GM12891 (cell line): ENCODE measurements around the gene RPN1.

ENCODE experiments used
- DNase-seq: peaks from one replicate; pipeline ENCODE4 v3.0.0; 2011; ENCODE audit warnings: low spot score; ENCODE audit not compliant: insufficient read length
- FAIRE-seq: peaks from 2 replicates; lab custom pipeline; 2011; peaks lifted over from hg19 to GRCh38; lab: Jason Lieb, UNC
- PAX5 ChIP-seq: IDR thresholded peaks from 2 replicates; pipeline ENCODE4 v1.6.1; 2011; ENCODE audit warnings: low read length, moderate library complexity, mild to moderate bottlenecking; ENCODE audit not compliant: insufficient read depth, severe bottlenecking
- POLR2A ChIP-seq: IDR thresholded peaks from 2 replicates; pipeline ENCODE4 v1.6.1; 2011; ENCODE audit warnings: low read depth, low read length, control low read depth
- POLR2AphosphoS5 ChIP-seq: IDR thresholded peaks from 2 replicates; pipeline ENCODE4 v1.6.1; 2011; ENCODE audit warnings: low read depth, low read length, control low read depth
- POU2F2 ChIP-seq: IDR thresholded peaks from 2 replicates; pipeline ENCODE4 v1.6.1; 2011; ENCODE audit warnings: low read depth, mild to moderate bottlenecking, control low read depth, low read length, moderate library complexity
- SPI1 ChIP-seq: IDR thresholded peaks from 2 replicates; pipeline ENCODE4 v1.6.1; 2011; ENCODE audit warnings: low read depth, low read length, control low read depth
- TAF1 ChIP-seq: IDR thresholded peaks from 2 replicates; pipeline ENCODE4 v1.6.1; 2011; ENCODE audit warnings: low read depth, low read length, control low read depth

RPN1 gene

GRCh38 chr3:128648940-128649663 is 1.5 kb downstream of the RPN1 start:
- DNase-seq: no peak
- FAIRE-seq: no peak

DNA sequence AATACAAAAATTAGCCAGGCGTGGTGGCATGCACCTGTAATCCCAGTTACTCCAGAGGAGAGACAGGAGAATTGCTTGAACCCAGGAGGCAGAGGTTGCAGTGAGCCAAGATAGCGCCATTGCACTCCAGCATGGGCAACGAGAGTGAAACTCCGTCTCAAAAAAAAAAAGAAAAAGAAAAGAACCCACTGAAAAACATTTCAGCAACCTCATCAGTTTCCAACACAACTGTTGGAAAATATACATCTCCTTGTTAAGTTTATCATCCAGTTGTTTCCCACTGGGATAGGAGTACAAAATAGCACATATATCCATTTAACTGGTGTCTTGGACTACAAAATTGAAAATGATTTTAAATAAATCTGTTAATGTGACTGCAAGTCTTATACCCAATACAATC is 2.2 kb downstream of the RPN1 start:
- DNase-seq (no peak), FAIRE-seq (no peak)
- no peak for TF ChIP-seq POU2F2
- TF ChIP-seq POLR2A: no peak
- no peak for TF ChIP-seq TAF1
- TF ChIP-seq SPI1: no peak
- TF ChIP-seq PAX5: no peak
- TF ChIP-seq POLR2AphosphoS5: no peak

More at GRCh38 chr3:128648940-128649663, 1.5 kb downstream of the RPN1 start:
- no peak for TF ChIP-seq POU2F2
- no peak for TF ChIP-seq POLR2A
- TF ChIP-seq PAX5: no peak
- TF ChIP-seq SPI1: no peak
- no peak for TF ChIP-seq TAF1
- no peak for TF ChIP-seq POLR2AphosphoS5

DNA sequence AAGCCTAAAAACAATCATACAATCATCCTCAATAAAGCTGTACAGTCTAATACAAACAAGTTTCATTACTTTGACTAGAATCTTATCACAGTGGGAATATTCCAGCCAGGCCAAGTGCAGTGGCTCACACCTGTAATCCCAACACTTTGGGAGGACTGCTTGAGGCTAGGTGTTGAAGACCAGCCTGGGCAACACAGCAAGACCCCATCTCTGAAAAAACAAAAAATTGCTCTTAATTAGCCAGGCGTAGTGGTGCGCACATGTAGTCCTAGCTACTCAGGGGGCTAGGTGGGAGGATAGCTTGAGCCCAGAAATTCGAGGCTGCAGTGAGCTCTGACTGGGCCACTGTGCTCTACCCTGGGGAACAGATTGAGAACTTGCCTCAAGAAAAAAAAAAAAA is 3.3 kb downstream of the RPN1 start:
- DNase-seq: no peak
- TF ChIP-seq POU2F2 (no peak), SPI1 (no peak), POLR2AphosphoS5 (no peak), PAX5 (no peak), POLR2A (no peak)
- no peak for FAIRE-seq

DNA sequence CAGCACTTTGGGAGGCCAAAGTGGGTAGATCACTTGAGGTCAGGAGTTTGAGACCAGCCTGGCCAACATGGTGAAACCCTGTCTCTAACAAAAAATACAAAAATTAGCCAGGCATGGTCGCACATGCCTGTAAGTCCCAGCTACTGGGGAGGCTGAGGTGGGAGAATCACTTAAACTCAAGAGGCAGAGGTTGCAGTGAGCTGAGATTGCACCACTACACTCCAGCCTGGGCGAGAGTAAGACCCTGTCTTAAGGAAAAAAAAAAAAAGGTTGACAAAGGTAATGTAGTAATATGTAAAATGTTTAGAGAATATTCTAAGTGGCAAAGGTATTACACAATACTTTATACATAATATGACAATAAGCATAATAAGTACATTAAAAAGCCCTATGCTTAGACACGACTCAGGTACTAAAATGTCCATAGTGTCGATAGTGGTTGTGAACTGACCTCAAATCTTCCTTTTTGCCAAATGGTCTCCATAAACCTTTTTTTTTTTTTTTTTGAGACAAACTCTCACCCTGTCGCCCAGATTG is 16.5 kb downstream of the RPN1 start:
- DNase-seq (no peak), FAIRE-seq (no peak)
- TF ChIP-seq POLR2A (no peak), POLR2AphosphoS5 (no peak), TAF1 (no peak), POU2F2 (no peak), PAX5 (no peak), SPI1 (no peak)

DNA sequence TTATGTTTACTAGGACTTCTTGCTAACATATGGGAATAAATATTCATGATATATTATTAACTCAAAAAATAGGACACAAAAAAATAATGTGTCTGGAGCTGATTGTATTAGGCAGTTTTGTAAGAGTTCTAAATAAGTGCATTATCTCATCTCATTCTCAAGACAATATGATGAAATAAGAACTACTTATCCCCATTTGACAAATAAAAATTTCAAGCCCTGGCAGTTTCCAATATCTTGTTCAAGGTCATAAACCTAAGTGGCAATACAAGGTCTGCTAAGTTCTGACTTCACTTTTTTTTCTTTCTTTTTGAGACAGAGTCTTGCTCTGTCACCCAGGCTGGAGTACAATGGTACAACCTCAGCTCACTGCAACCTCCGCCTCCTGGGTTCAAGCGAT is 18.3 kb downstream of the RPN1 start:
- TF ChIP-seq POLR2AphosphoS5: no peak
- no peak for TF ChIP-seq POLR2A
- TF ChIP-seq TAF1: no peak
- TF ChIP-seq SPI1: no peak
- no peak for TF ChIP-seq PAX5
- no peak for TF ChIP-seq POU2F2
- FAIRE-seq: no peak
- no peak for DNase-seq

GRCh38 chr3:128629936-128630335 is 20.7 kb downstream of the RPN1 start:
- DNase-seq: no peak
- FAIRE-seq: no peak
- no peak for TF ChIP-seq POLR2AphosphoS5

GRCh38 chr3:128625409-128625945 is 25.1 kb downstream of the RPN1 start:
- DNase-seq (no peak), FAIRE-seq (no peak)
- TF ChIP-seq POLR2A: no peak
- TF ChIP-seq SPI1: no peak
- no peak for TF ChIP-seq POU2F2
- no peak for TF ChIP-seq PAX5
- no peak for TF ChIP-seq TAF1
- no peak for TF ChIP-seq POLR2AphosphoS5

- DNase-seq: no peak
- TF ChIP-seq POU2F2 (no peak), POLR2AphosphoS5 (no peak), POLR2A (no peak), TAF1 (no peak), SPI1 (no peak), PAX5 (no peak)
- no peak for FAIRE-seq
These were observed 26.0 kb downstream of the RPN1 start for GRCh38 chr3:128624526-128625138.

GRCh38 chr3:128623762-128624176 is 26.8 kb downstream of the RPN1 start:
- DNase-seq (no peak), FAIRE-seq (no peak)
- peak; percentile 76 for TF ChIP-seq SPI1
- no peak for TF ChIP-seq PAX5
- no peak for TF ChIP-seq POLR2AphosphoS5

GRCh38 chr3:128621931-128622330 is 28.7 kb downstream of the RPN1 start:
- TF ChIP-seq SPI1 (no peak), TAF1 (no peak)
- DNase-seq (no peak), FAIRE-seq (no peak)
